Umbilical cord (tissue), 2 donors: ENCODE results near the gene EIF3L. TPM values are rescaled to one million over a fixed set of nuclear protein-coding genes. Genes with fewer than 3 reads are reported as not detected.
A peak's percentile ranks its signal among the peaks of the same experiment; 100 is the strongest.

Experiments used
- DNase-seq: peaks from one replicate; pipeline ENCODE4 v3.0.0-alpha.2; 2015; ENCODE audit warnings: low spot score
- total RNA-seq: library from RNA; depleted of rRNA; stranded (reverse); fragments of >200 nt; gene quantifications from one replicate; pipeline ENCODE4 v1.2.3, GENCODE V29; 2014; ENCODE audit warnings: low replicate concordance; ENCODE audit not compliant: insufficient read depth

Gene EIF3L
- total RNA-seq, 1 donor from 2014 or later: 268 TPM

DNA sequence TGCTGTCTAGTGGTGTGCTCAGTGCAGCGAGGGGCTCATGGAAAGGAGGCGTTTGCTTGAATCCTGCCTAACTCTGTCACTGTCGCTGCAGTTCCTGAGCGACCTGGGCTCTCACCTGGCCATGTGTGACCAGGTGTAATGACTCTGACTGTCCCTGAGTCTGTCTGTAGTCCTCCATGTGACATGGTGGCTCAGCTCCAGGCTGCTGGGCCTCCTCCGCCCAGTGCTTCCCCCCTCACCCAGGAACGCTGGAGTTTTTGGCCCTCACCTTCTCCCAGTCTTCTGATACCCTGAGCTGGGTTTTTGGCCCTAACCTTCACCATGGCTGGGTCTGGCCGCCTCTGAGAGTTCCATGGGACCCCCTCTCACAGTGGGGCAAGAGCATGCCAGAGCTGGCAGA lies 77.1 kb downstream of the EIF3L start:
- no peak for DNase-seq

DNA sequence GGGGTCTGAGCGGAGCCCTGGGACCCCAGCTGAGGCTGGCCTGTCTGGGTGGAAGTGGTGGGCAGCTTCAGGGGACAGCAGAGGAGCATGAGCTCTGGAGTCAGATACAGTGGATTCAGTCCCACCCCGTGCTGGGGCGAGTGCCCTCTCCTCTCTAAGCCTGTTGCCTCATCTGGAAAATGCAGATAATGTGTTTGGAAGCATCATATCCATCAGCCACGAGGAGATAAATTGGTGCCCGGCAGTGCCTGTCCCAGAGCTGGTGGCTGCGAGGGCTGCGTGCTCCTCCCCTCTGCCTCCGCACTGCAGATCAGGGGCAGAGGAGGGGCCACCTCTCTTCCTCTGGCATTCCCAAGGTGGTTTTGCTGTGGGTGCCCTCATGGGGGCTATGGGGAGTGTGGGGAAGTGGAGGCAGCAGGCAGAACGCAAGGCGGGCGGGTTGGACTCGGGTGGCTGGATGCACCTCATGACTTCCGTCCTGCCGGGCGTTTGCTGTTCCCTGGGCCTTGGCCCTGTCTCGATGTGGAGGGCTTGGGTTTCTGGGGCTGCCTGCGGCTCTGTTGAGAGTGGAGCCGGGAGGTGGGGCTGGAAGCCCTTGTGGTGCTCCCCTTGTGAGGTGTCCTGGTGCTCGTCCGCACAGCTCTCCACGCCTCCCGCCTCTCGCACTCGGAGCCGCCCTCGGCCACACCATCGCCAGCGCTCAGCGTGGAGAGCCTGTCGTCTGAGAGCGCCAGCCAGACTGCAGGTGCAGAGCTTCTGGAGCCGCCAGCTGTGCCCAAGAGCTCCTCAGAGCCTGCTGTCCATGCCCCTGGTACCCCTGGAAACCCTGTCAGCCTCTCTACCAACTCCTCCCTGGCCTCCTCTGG lies 77.8 kb downstream of the EIF3L start:
- DNase-seq: no peak

DNA sequence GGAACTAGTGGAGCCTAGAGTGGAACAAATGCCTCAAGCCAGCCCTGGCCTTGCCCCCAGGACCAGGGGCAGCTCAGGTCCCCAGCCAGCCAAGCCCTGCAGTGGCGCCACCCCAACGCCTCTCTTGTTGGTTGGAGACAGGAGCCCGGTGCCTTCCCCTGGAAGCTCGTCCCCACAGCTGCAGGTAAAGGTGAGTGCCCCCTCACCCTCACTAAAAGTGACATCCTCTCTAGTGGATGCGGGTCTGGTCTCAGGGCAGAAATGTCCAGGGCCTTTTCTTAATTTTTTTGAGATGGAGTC lies 78.4 kb downstream of the EIF3L start:
- no peak for DNase-seq

DNA sequence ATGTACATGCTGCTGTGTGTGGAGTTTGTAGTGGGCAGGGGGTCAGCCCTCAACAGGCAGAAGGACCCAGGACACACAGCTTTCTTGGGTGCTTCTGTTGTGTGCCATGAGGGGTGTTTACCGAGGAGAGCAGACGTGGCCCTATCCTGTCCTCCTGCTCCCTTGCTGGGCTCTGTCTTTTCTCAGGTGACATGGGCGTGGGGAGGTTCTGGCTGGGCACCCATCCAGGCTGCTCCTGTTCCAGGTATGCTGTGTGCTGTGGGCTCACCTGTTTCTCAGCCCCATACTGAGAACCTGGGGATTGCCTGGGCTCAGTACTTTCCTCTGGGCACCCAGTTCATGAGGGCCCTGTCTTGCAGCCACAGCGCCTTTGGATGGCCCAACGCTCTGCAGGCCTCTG lies 80.2 kb downstream of the EIF3L start:
- no peak for DNase-seq

DNA sequence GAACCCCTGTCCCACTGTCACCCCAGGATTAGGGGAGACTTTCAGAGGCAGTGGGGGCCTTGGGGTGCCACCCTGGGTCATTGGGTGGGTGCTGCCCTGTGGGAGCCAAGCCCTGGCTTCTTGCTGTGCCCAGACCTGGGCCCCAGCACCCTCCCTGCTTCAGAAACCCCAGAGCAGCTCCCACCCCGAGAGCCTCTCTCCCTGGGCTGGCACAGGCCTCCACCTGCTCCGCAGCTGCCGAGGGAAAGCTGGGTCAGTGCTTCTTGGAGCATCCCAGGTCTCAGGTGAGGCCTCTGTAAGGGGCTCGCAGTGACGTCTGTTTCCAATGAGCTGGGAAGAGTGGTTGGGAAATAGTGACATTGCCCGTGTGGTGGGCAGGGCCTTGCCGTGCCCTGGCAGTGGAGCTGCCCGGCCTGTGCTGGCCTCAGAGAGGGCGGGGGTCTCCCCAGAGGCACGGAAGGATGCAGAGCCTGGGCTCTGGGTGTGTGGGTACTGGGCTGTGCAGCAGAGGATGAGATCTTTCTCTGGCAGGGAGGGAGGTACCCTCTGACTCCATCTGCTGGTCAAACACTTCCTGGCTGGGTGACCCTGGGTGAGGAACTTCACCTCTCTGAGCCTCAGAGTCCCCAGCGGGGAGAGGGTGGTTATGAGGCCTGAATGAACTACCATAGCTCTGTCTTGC lies 81.2 kb downstream of the EIF3L start:
- no peak for DNase-seq

DNA sequence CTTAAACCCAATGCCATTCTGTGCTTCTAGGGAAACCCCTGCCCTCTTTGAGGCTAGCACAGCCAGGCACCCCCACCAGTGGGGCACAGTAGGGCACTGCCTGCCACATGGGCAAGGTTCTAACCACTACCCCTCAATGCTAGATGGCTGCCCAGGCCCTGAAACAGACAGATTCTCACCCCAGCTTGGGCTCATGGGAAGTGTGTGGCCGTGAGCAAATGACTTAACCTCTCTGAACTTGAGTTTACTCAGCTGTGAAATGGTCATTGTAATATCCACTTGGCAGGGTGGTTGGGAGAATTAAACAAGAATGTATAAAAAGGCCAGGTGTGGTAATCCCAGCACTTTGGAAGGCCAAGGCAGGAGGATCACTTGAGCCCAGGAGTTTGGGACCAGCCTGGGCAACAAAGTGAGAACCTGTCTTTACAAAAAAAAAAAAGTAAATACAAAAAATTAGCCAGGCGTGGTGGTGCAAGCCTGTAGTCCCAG lies 81.8 kb downstream of the EIF3L start:
- DNase-seq: no peak

DNA sequence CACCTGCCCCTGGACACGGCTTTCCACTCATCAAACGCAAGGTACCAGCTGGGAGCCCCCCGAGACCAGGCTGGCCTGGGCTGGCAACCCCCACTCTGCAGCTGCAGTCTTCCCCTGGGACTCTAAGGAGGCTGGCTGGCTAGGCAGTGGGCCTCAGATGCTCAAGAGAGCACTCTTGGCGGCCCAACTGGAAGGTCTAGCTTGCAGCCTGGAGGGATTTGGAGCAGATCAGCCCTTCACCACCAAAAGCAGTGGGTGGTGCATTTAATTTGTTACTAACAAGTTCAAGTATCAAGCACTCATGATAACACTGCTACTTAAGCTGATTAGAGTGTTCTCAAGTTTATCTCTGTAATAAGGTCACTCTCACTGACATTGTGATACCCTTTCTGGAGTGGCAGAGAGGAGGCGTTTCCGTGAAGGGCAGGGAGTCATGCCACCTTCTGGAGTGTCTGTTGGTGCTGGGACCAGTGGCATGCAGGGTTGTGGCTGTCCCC lies 82.7 kb downstream of the EIF3L start:
- no peak for DNase-seq

DNA sequence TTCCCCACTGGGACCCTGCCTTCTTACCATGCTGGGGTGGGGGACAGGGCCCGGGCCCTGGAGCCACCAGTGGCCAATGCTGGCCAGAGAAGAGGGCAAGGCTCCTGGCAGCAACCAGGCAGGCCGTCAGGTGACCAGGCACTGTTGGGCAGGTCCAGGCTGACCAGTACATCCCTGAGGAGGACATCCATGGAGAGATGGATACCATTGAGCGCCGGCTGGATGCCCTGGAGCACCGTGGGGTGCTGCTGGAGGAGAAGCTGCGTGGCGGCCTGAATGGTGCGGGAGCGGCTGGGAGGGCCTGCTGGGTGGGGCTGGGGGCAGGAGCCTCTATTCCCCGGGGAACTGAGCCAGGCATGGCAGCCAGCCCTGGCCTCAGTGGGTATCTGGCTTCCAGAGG lies 83.2 kb downstream of the EIF3L start:
- no peak for DNase-seq

DNA sequence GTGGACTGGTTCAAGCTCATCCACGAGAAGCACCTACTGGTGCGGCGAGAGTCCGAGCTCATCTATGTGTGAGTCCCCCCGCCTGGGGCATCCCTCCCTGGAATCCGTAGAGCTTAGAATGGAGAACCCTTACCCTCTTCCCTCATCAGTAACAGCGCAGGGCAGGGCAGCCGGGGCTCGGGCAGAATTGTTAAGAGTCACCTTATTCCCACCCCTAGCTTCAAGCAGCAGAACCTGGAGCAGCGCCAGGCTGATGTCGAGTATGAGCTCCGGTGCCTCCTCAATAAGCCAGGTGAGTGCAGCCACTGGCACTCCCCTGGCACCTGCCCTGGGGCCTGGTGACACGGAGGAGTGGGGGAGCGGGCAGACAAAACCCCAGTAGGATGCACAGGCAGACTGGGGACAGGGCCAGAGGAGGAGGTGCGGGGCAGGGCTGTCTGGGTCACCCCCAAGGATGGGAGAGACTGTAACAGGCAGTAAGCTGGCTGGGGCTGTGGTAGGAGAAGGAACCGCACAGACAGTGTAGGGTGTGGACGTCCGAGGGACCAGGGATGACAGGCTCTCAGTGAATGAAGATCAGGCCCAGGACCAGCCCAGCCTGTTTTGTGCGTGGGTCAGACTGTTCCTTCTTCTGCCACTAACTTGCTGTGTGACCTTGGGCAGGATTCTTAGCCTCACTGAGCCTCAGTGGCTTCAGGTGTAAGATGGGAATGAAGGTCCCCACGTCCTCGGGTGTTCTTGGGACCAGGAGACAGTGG lies 83.8 kb downstream of the EIF3L start:
- DNase-seq: no peak

DNA sequence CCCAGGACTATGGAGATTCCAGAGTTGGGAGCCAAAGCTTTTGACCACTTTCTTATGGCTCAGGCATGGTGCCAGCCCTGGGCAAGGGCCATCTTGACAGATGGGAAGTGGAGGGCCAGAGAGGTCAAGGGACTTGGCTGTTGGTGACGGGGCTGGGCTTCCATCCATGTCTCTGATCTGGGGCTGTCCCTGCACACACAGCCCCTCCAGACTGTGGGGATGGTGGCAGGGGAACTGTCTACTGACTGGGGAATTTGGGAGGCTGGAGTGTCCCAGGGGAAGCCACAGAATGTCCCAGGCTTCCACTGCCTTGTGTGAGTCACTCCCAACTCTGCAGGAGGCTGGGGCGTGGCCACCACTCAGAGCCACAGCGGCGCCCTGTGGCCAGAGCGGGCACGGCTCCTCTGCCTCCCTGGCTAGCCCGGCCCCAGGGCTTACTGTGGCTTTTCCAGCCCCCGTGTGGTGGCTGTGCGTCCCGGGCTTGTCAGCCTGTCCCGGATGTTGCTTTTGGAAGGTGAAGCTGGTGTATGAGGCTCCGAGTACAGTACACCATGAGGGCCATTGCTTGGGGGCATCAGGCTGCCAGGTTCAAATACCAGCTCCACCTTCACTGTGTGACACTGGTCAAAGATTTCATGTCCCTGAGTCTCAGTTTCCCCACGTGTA lies 84.6 kb downstream of the EIF3L start:
- DNase-seq: peak; percentile 79

Other genes starting within 250 kb of the EIF3L start
- 33.5 TPM for gene GGA1, start 240.6 kb upstream of the EIF3L start, total RNA-seq
- 11.8 TPM for gene SH3BP1, start 209.8 kb upstream of the EIF3L start, total RNA-seq
- 3.1 TPM for gene PDXP, start 190.7 kb upstream of the EIF3L start, total RNA-seq
- 1,243 TPM for gene LGALS1, start 173.8 kb upstream of the EIF3L start, total RNA-seq
- gene NOL12, start 163.1 kb upstream of the EIF3L start, total RNA-seq: 7.2 TPM
- 96.1 TPM for gene TRIOBP, start 152.4 kb upstream of the EIF3L start, total RNA-seq
- 22.4 TPM for gene GCAT, start 41.5 kb upstream of the EIF3L start, total RNA-seq
- gene GALR3, start 26.0 kb upstream of the EIF3L start, total RNA-seq: not detected
- 52.7 TPM for gene ANKRD54, start 5.1 kb upstream of the EIF3L start, total RNA-seq
- 85.0 TPM for gene MICALL1, start 56.9 kb downstream of the EIF3L start, total RNA-seq
- gene C22orf23, start 104.2 kb downstream of the EIF3L start, total RNA-seq: not detected
- 31.1 TPM for gene POLR2F, start 104.3 kb downstream of the EIF3L start, total RNA-seq
- gene SOX10, start 135.1 kb downstream of the EIF3L start, total RNA-seq: 1.7 TPM
- 5.5 TPM for gene PICK1, start 208.0 kb downstream of the EIF3L start, total RNA-seq
- gene SLC16A8, start 234.8 kb downstream of the EIF3L start, total RNA-seq: not detected